Measurements from ENCODE around the gene MACROD2.

MACROD2 gene

DNA sequence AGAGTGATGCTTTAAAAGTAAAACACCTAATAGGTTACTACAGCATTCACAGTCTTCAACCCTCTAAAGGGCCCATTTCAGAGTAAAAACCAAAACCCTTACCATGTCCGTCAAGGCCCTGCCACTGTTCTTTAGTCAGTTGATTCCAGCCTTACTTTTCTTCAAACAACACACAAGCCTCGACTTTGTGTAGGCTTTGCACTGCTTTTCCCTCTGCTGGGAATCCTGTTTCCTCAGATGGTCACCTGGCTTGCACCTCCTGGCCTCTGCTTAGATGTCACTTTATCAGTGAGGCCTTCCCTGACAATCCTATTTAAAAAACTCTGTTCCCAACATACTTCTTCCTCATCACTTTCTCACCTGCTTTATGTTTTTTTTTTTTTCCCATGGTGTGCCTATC lies 419.2 kb downstream of the MACROD2 start:
- no peak for DNase-seq (ENCODE audit: insufficient read length, low spot score)
- TF ChIP-seq, protein P1, sequence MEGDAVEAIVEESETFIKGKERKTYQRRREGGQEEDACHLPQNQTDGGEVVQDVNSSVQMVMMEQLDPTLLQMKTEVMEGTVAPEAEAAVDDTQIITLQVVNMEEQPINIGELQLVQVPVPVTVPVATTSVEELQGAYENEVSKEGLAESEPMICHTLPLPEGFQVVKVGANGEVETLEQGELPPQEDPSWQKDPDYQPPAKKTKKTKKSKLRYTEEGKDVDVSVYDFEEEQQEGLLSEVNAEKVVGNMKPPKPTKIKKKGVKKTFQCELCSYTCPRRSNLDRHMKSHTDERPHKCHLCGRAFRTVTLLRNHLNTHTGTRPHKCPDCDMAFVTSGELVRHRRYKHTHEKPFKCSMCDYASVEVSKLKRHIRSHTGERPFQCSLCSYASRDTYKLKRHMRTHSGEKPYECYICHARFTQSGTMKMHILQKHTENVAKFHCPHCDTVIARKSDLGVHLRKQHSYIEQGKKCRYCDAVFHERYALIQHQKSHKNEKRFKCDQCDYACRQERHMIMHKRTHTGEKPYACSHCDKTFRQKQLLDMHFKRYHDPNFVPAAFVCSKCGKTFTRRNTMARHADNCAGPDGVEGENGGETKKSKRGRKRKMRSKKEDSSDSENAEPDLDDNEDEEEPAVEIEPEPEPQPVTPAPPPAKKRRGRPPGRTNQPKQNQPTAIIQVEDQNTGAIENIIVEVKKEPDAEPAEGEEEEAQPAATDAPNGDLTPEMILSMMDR (IDR thresholded peaks at IDR 0.05; ENCODE audit: insufficient read depth, missing control alignments), result no peak
- FAIRE-seq, result no peak

DNA sequence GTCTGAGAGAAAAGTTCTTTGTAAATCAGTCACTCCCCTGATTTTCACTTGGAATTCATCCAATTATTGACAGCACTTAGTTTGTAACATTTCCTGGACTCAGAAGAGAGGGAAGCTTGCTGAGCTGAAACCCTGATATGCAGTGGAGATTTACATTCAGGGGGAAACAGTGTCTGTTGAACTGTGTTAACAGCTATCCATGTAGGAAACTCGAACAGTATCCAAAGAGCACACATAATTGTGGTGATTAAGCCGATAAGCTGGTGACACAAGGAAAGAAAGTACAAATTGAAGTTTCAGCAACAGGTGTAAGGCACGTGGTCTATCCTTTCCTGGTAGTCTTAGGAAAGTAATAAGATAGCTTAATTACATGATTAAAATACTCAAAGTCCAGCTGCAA lies 420.2 kb downstream of the MACROD2 start:
- DNase-seq (ENCODE audit: insufficient read length, low spot score) (no peak), FAIRE-seq (no peak)
- TF ChIP-seq, protein P1 (IDR thresholded peaks at IDR 0.05; ENCODE audit: insufficient read depth, missing control alignments), result no peak

DNA sequence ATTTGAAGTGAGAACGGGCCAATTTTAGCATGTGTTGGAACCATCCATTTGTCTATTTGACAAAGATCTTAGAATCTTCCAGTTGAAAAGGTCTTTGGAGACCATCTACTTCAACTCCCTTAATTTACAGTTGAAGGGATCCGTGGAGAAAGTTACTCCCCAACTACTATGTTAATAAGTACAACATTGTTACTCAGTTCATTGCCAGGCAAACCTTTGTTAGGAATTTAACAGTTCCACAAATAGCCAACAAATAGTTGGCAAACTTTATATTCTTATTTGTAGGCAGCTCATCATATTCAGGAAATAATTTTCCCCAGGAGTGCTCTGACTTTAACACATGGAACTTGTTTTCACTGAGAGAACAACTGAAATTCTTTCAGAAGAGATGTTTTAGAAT lies 423.1 kb downstream of the MACROD2 start:
- TF ChIP-seq, protein P1 (IDR thresholded peaks at IDR 0.05; ENCODE audit: insufficient read depth, missing control alignments), result no peak
- FAIRE-seq (no peak), DNase-seq (ENCODE audit: insufficient read length, low spot score) (no peak)

DNA sequence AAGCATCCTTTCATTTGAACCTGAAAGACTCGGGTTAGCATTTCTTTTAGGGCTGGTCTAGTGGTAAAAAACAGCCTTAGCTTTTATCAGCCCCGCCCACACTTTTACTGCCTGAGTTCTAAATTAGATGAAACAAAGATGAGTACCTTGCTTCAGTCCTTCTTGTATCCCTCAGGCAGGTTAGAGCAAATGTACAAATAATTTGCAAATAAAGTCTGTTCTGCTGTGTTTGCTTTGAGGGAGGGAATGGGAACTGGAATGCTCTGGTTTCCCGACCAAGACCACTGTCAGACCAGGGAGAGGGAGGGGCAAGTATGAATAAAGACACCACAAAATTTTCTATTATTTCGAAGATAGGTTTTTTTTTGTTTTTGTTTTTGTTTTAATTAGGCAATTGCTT lies 427.6 kb downstream of the MACROD2 start:
- TF ChIP-seq, protein P1 (IDR thresholded peaks at IDR 0.05; ENCODE audit: insufficient read depth, missing control alignments), result no peak
- no peak for DNase-seq (ENCODE audit: insufficient read length, low spot score)
- FAIRE-seq, result no peak

DNA sequence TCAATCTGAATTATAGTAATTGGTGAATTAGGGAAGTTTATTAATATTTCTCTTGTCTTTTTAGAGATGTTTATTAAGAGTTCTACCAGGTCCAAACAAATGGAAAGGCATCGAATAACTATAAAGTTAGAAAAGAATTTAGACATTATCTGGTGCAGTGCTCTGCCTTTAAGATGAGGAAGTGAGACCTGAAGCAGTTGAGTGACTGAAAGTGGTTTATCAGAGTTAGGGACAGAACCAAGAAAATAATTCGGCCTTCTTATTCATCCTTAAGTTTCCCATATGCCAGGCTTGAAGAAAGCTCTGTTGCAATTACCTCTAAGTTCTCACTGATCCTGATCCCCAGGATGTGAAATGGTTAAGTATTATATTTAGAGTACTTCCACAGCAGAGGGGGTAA lies 436.3 kb downstream of the MACROD2 start:
- TF ChIP-seq, protein P1 (IDR thresholded peaks at IDR 0.05; ENCODE audit: insufficient read depth, missing control alignments), result no peak
- DNase-seq (ENCODE audit: insufficient read length, low spot score) (no peak), FAIRE-seq (no peak)

DNA sequence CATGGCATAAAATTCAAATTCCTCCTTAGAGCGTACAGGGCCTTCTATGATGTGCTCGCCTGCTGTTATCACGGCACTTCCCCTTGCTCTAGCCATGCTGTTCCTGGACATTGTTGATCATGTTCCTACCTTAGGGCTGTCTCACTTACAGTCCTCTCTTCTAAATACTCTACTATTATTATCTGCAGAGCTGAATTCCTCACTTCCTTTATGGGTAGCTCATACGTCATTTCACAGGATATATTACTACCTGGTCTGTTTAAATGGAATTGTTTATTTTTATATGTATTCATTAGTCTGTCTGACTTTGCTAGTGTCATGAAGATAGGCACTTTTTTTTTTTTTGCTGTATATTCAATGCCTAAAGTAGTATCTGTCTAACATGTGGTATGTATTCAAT lies 436.8 kb downstream of the MACROD2 start:
- FAIRE-seq (no peak), DNase-seq (ENCODE audit: insufficient read length, low spot score) (no peak)
- TF ChIP-seq, protein P1 (IDR thresholded peaks at IDR 0.05; ENCODE audit: insufficient read depth, missing control alignments), result no peak

DNA sequence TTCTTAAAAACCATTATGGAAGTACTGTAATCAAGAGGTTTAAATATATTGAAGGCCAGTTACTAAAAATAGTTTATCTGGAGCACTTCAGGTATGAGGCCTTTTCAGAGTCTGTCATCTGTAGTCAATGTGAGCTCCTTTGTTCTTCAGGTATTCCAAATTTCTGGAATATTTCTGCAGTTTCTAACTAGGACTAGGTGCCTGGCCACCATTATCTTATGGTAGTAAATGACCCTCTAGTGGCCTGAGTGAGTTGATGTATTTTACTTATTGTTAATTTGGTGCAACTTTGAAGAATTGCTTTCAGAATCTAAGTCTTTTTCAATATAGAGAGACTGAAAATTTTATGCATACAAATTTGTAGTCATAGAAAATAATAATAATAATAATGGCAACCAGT lies 437.3 kb downstream of the MACROD2 start:
- DNase-seq (ENCODE audit: insufficient read length, low spot score), result no peak
- no peak for FAIRE-seq

More for the DNA sequence above, 437.3 kb downstream of the MACROD2 start:
- TF ChIP-seq, protein P1 (IDR thresholded peaks at IDR 0.05; ENCODE audit: insufficient read depth, missing control alignments), result no peak

Measured in D721Med (cell line).